ENCODE data around the gene MAN1A2.

DNA sequence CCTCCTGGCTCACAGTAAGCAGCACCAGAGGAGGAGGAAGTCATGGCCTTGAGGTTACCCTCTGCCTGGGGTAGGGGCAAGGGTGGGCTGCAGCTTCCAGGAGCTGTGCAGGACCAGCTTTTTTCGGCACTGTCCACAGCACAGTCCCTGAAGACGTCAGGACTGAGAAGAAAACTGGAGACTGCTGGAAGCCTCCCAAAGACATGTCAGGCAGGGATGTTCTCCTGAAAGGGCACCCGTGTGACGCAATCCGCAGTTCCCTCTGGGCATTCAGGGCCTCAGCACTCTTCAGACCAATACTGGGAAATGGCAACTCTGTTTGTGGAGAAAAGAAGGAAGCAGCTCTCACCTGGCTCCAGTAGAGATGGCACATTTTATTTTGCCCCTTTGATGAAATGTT lies 173.8 kb downstream of the MAN1A2 start:
- TF ChIP-seq, protein P1, sequence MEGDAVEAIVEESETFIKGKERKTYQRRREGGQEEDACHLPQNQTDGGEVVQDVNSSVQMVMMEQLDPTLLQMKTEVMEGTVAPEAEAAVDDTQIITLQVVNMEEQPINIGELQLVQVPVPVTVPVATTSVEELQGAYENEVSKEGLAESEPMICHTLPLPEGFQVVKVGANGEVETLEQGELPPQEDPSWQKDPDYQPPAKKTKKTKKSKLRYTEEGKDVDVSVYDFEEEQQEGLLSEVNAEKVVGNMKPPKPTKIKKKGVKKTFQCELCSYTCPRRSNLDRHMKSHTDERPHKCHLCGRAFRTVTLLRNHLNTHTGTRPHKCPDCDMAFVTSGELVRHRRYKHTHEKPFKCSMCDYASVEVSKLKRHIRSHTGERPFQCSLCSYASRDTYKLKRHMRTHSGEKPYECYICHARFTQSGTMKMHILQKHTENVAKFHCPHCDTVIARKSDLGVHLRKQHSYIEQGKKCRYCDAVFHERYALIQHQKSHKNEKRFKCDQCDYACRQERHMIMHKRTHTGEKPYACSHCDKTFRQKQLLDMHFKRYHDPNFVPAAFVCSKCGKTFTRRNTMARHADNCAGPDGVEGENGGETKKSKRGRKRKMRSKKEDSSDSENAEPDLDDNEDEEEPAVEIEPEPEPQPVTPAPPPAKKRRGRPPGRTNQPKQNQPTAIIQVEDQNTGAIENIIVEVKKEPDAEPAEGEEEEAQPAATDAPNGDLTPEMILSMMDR (IDR thresholded peaks at IDR 0.05): no peak
- TF ChIP-seq POLR2AphosphoS5 (IDR thresholded peaks at IDR 0.05): no peak
